HFFc6 (cell line): Measurements from ENCODE around the gene ERAP2. TPM values are rescaled to one million over a fixed set of nuclear protein-coding genes. Genes with fewer than 3 reads are reported as not detected.

ENCODE experiments used
- DNase-seq: peaks from one replicate; pipeline ENCODE4 v3.0.0-alpha.2; 2018
- H3K27ac Mint-ChIP-seq: 2 replicates; pipeline ENCODE4 v1.8.0; 2020; ENCODE audit warnings: mild to moderate bottlenecking, mixed read lengths
- H3K27me3 Mint-ChIP-seq: 2 replicates; pipeline ENCODE4 v1.8.0; 2021; ENCODE audit warnings: mild to moderate bottlenecking, moderate library complexity, mixed read lengths; ENCODE audit not compliant: insufficient read depth
- H3K36me3 Mint-ChIP-seq: 2 replicates; pipeline ENCODE4 v1.8.0; 2021; ENCODE audit warnings: low read depth, mixed read lengths
- H3K4me1 Mint-ChIP-seq: 2 replicates; pipeline ENCODE4 v1.8.0; 2020; ENCODE audit warnings: low read depth, mixed read lengths
- H3K4me3 Mint-ChIP-seq: 2 replicates; pipeline ENCODE4 v1.8.0; 2020; ENCODE audit warnings: mild to moderate bottlenecking, moderate library complexity, mixed read lengths
- H3K9me3 Mint-ChIP-seq: 2 replicates; pipeline ENCODE4 v1.8.0; 2020; ENCODE audit warnings: mild to moderate bottlenecking, mixed read lengths
- CTCF ChIP-seq: fragments of 200-600 bp; sonication (generic); IDR thresholded peaks from 2 replicates; pipeline ENCODE4 v1.5.0; 2021; ENCODE audit warnings: antibody characterized with exemption, mild to moderate bottlenecking
- total RNA-seq, 6 experiments: library from RNA; stranded (reverse); fragmentation: NEBNext Ultra II Directional; extraction: Animal tissue kit (Norgen Biotek cat#: 25700); gene quantifications; 2 replicates in 1 of 6; 3 replicates in 5 of 6; pipeline ENCODE4 v1.2.3, GENCODE V29; 2021

Gene ERAP2
- total RNA-seq, 6 experiments from 2014 or later, result 0.97 to 2.6 (median 1.5) TPM

GRCh38 chr5:96945144-96945897, 69.0 kb downstream of the ERAP2 start:
- no peak for TF ChIP-seq CTCF
- Mint-ChIP-seq H3K36me3 (peaks cover 29% of the 10 kb centered on the region), H3K27ac (no peak overlapping the region), H3K4me1 (peaks cover 61% of the 10 kb centered on the region), H3K9me3 (no peaks in the 10 kb centered on the region), H3K27me3 (no peaks in the 10 kb centered on the region; the same call in 1 of the 2 replicates), H3K4me3 (no peak overlapping the region)
- no peak for DNase-seq

- TF ChIP-seq CTCF, result no peak
- Mint-ChIP-seq H3K27ac (peak overlapping the region; percentile 32; the same call in 1 of the 2 replicates), H3K36me3 (peaks cover 29% of the 10 kb centered on the region), H3K4me3 (no peak overlapping the region), H3K4me1 (peaks cover 52% of the 10 kb centered on the region), H3K9me3 (no peaks in the 10 kb centered on the region), H3K27me3 (no peaks in the 10 kb centered on the region; the same call in 1 of the 2 replicates)
- DNase-seq, result no peak
These were observed 70.1 kb downstream of the ERAP2 start for GRCh38 chr5:96946381-96946780.

- H3K36me3 Mint-ChIP-seq, result peaks cover 14% of the 10 kb centered on the region; the same call in 1 of the 2 replicates
- H3K9me3 Mint-ChIP-seq, result no peaks in the 10 kb centered on the region
- no peaks in the 10 kb centered on the region; the same call in 1 of the 2 replicates for H3K27me3 Mint-ChIP-seq
- H3K27ac Mint-ChIP-seq, result no peak overlapping the region
- no peak for DNase-seq
- peaks cover 10% of the 10 kb centered on the region for H3K4me1 Mint-ChIP-seq
- no peak overlapping the region for H3K4me3 Mint-ChIP-seq
- no peak for TF ChIP-seq CTCF
These were observed 75.9 kb downstream of the ERAP2 start for GRCh38 chr5:96952118-96952750.

GRCh38 chr5:96952974-96953730, 76.9 kb downstream of the ERAP2 start:
- no peak overlapping the region for H3K27ac Mint-ChIP-seq
- TF ChIP-seq CTCF, result no peak
- H3K4me1 Mint-ChIP-seq, result peaks cover 11% of the 10 kb centered on the region
- H3K4me3 Mint-ChIP-seq, result no peak overlapping the region
- peaks cover 14% of the 10 kb centered on the region; the same call in 1 of the 2 replicates for H3K36me3 Mint-ChIP-seq
- no peak for DNase-seq
- H3K27me3 Mint-ChIP-seq, result no peaks in the 10 kb centered on the region; the same call in 1 of the 2 replicates
- H3K9me3 Mint-ChIP-seq, result no peaks in the 10 kb centered on the region

GRCh38 chr5:96957254-96958049, 81.2 kb downstream of the ERAP2 start:
- H3K27me3 Mint-ChIP-seq, result no peaks in the 10 kb centered on the region
- H3K9me3 Mint-ChIP-seq, result no peaks in the 10 kb centered on the region
- no peak for TF ChIP-seq CTCF
- H3K4me1 Mint-ChIP-seq, result peaks cover 31% of the 10 kb centered on the region
- no peak overlapping the region for H3K27ac Mint-ChIP-seq
- H3K36me3 Mint-ChIP-seq, result peaks cover 4% of the 10 kb centered on the region; the same call in 1 of the 2 replicates
- no peak overlapping the region for H3K4me3 Mint-ChIP-seq
- DNase-seq, result no peak
